IMR-90 (cell line): ENCODE measurements around the gene YY1AP1. TPM values are rescaled to one million over a fixed set of nuclear protein-coding genes. Genes with fewer than 3 reads are reported as not detected.

ENCODE experiments used
- ATAC-seq: fragments of 200-7000 bp; cut with Tn5 transposase; 2 replicates; pipeline ENCODE4 v1.9.1; 2020; ENCODE audit warnings: low read depth, mild to moderate bottlenecking, moderate library complexity
- BruUV-seq: library from RNA; stranded (reverse); fragments of 400-500 nt; replicated peaks from 2 replicates; lab custom pipeline; 2021; lab: Mats Ljungman, UMichigan
- CTCF ChIA-PET: fragments of 300-600 bp; formaldehyde crosslinking; extraction: SDS; loops from one replicate; lab custom pipeline; 2021; ENCODE audit warnings: antibody characterized with exemption; lab: Yijun Ruan, JAX
- POLR2A ChIA-PET: fragments of 300-600 bp; sonication (Branson Sonifier 250); formaldehyde crosslinking; loops from one replicate; lab custom pipeline; 2022; ENCODE audit warnings: antibody characterized with exemption; ENCODE audit not compliant: unreplicated experiment; lab: Charles Lee
- DNase-seq: peaks from one replicate; pipeline ENCODE4 v3.0.0; 2013
- H2AFZ ChIP-seq: replicated peaks from 2 replicates; pipeline ENCODE3; 2013; ENCODE audit warnings: low read length, mild to moderate bottlenecking; ENCODE audit not compliant: poor library complexity
- H2AK5ac ChIP-seq: 2 replicates; pipeline ENCODE4 v1.6.1; 2013; ENCODE audit warnings: low read depth, low read length, inconsistent platforms
- H2AK9ac ChIP-seq: replicated peaks from 2 replicates; pipeline ENCODE3; 2013; ENCODE audit warnings: mild to moderate bottlenecking, low read depth, low read length, moderate library complexity; ENCODE audit not compliant: poor library complexity
- H2BK120ac ChIP-seq: 2 replicates; pipeline ENCODE4 v1.6.1; 2013; ENCODE audit warnings: low read depth, low read length, inconsistent platforms
- H2BK15ac ChIP-seq: 3 replicates; pipeline ENCODE4 v1.6.1; 2013; ENCODE audit warnings: low read depth, low read length, inconsistent platforms
- H2BK20ac ChIP-seq: 2 replicates; pipeline ENCODE4 v1.6.1; 2013; ENCODE audit warnings: low read depth, mild to moderate bottlenecking, inconsistent platforms, low read length, moderate library complexity
- H2BK5ac ChIP-seq: 2 replicates; pipeline ENCODE4 v1.6.1; 2013; ENCODE audit warnings: mild to moderate bottlenecking, low read depth, low read length, inconsistent platforms; ENCODE audit not compliant: poor library complexity, severe bottlenecking
- H3K14ac ChIP-seq: replicated peaks from 2 replicates; pipeline ENCODE4 v1.6.1; 2013; ENCODE audit warnings: low read depth, low read length, inconsistent platforms
- H3K18ac ChIP-seq: 2 replicates; pipeline ENCODE4 v1.6.1; 2013; ENCODE audit warnings: low read depth, low read length, control low read depth
- H3K23ac ChIP-seq: 2 replicates; pipeline ENCODE4 v1.6.1; 2013; ENCODE audit warnings: low read depth, low read length, inconsistent platforms
- H3K27ac ChIP-seq: 2 replicates; pipeline ENCODE4 v1.5.1; 2013; ENCODE audit warnings: mild to moderate bottlenecking, control low read depth, low read length; ENCODE audit not compliant: insufficient read depth
- H3K27me3 ChIP-seq: 2 replicates; pipeline ENCODE4 v1.6.1; 2013; ENCODE audit warnings: low read length; ENCODE audit not compliant: control insufficient read depth, insufficient read depth
- H3K36me3 ChIP-seq: 2 replicates; pipeline ENCODE4 v1.6.1; 2013; ENCODE audit warnings: low read length, mixed read lengths; ENCODE audit not compliant: control insufficient read depth, insufficient read depth
- H3K4ac ChIP-seq: 2 replicates; pipeline ENCODE4 v1.6.1; 2013; ENCODE audit warnings: low read depth, low read length, inconsistent platforms
- H3K4me1 ChIP-seq: 2 replicates; pipeline ENCODE4 v1.6.1; 2013; ENCODE audit warnings: low read length, mixed read lengths; ENCODE audit not compliant: control insufficient read depth, insufficient read depth
- H3K4me2 ChIP-seq: 2 replicates; pipeline ENCODE4 v1.6.1; 2013; ENCODE audit warnings: low read depth, mild to moderate bottlenecking, control low read depth, low read length, moderate library complexity
- H3K4me3 ChIP-seq: 2 replicates; pipeline ENCODE4 v1.5.1; 2013; ENCODE audit warnings: low read depth, mild to moderate bottlenecking, control low read depth, low read length, moderate library complexity; ENCODE audit not compliant: insufficient read depth
- H3K56ac ChIP-seq: 2 replicates; pipeline ENCODE4 v1.6.1; 2013; ENCODE audit warnings: low read length, inconsistent platforms; ENCODE audit not compliant: insufficient read depth; ENCODE audit errors: extremely low read depth
- H3K79me1 ChIP-seq, 2 experiments: 2 replicates each; pipeline ENCODE4 v1.6.1; 2013; ENCODE audit warnings: low read length in 2 of 2, inconsistent platforms in 1 of 2, low read depth in 1 of 2
- H3K9ac ChIP-seq: 2 replicates; pipeline ENCODE4 v1.6.1; 2013; ENCODE audit warnings: low read depth, low read length, control low read depth
- H3K9me1 ChIP-seq: 2 replicates; pipeline ENCODE4 v1.6.1; 2013; ENCODE audit warnings: low read length, inconsistent platforms; ENCODE audit not compliant: insufficient read depth
- H3K9me3 ChIP-seq: 2 replicates; pipeline ENCODE4 v1.6.1; 2013; ENCODE audit warnings: low read length; ENCODE audit not compliant: control insufficient read depth, insufficient read depth
- H4K20me1 ChIP-seq: 2 replicates; pipeline ENCODE4 v1.6.1; 2013; ENCODE audit warnings: low read length, inconsistent platforms; ENCODE audit not compliant: insufficient read depth
- H4K5ac ChIP-seq: 2 replicates; pipeline ENCODE4 v1.6.1; 2013; ENCODE audit warnings: mild to moderate bottlenecking, low read depth, low read length, control low read depth
- H4K8ac ChIP-seq, 2 experiments: 2 replicates each; pipeline ENCODE4 v1.6.1; 2013; ENCODE audit warnings: low read depth in 2 of 2, low read length in 2 of 2, control low read depth in 1 of 2, inconsistent platforms in 1 of 2
- H4K91ac ChIP-seq: 2 replicates; pipeline ENCODE4 v1.6.1; 2013; ENCODE audit warnings: low read depth, low read length, inconsistent platforms; ENCODE audit not compliant: insufficient read depth
- BHLHE40 ChIP-seq: fragments of 150-350 bp; IDR thresholded peaks from 2 replicates; pipeline ENCODE4 v1.6.1; 2016; ENCODE audit warnings: mild to moderate bottlenecking, low read depth, low read length
- CHD1 ChIP-seq: IDR thresholded peaks from 2 replicates; pipeline ENCODE4 v1.6.1; 2012; ENCODE audit warnings: low read depth, low read length, improper control_type of control experiment
- CTCF ChIP-seq: conservative IDR thresholded peaks from 2 replicates; pipeline ENCODE4 v1.5.1; 2012; ENCODE audit warnings: mild to moderate bottlenecking, low read depth, low read length, improper control_type of control experiment
- ELK1 ChIP-seq: fragments of 150-350 bp; IDR thresholded peaks from 2 replicates; pipeline ENCODE4 v1.6.1; 2016; ENCODE audit warnings: low read depth, mild to moderate bottlenecking, low read length, moderate library complexity, borderline replicate concordance
- FOS ChIP-seq: fragments of 150-350 bp; IDR thresholded peaks from 2 replicates; pipeline ENCODE4 v1.6.1; 2016; ENCODE audit warnings: low read depth, low read length
- MAFK ChIP-seq: IDR thresholded peaks from 2 replicates; pipeline ENCODE4 v1.6.1; 2012; ENCODE audit warnings: low read depth, low read length, improper control_type of control experiment
- MXI1 ChIP-seq: IDR thresholded peaks from 2 replicates; pipeline ENCODE4 v1.6.1; 2012; ENCODE audit warnings: low read depth, mild to moderate bottlenecking, low read length, moderate library complexity, borderline replicate concordance
- NFE2L2 ChIP-seq: fragments of 150-350 bp; IDR thresholded peaks from 2 replicates; pipeline ENCODE4 v1.6.1; 2016; ENCODE audit warnings: low read depth, mild to moderate bottlenecking, low read length
- POLR2A ChIP-seq: IDR thresholded peaks from 2 replicates; pipeline ENCODE4 v1.6.1; 2012; ENCODE audit warnings: mild to moderate bottlenecking, low read depth, low read length
- RAD21 ChIP-seq: IDR thresholded peaks from 2 replicates; pipeline ENCODE4 v1.6.1; 2012; ENCODE audit warnings: low read length, improper control_type of control experiment
- RCOR1 ChIP-seq: IDR thresholded peaks from 2 replicates; pipeline ENCODE4 v1.6.1; 2012; ENCODE audit warnings: mild to moderate bottlenecking, low read length, improper control_type of control experiment; ENCODE audit not compliant: insufficient replicate concordance
- SMC3 ChIP-seq: fragments of 150-350 bp; IDR thresholded peaks from 2 replicates; pipeline ENCODE4 v1.6.1; 2016; ENCODE audit warnings: low read depth, mild to moderate bottlenecking, antibody characterized with exemption, low read length, moderate library complexity
- USF2 ChIP-seq: fragments of 150-350 bp; IDR thresholded peaks from 2 replicates; pipeline ENCODE4 v1.6.1; 2017; ENCODE audit warnings: mild to moderate bottlenecking, antibody characterized with exemption, low read length, low read depth
- dilution Hi-C: fragments of 300-500 bp; cut with HindIII; formaldehyde crosslinking; loops from one replicate; pipeline ENCODE4 v1.14.3; 2018; ENCODE audit warnings: low sequenced_read_pairs; ENCODE audit not compliant: unreplicated experiment
- in situ Hi-C: fragments of 300-500 bp; cut with MboI; formaldehyde crosslinking; loops from 3 replicates; pipeline ENCODE4 v1.14.3; 2019; ENCODE audit warnings: low sequenced_read_pairs, inconsistent platforms, mixed read lengths
- intact Hi-C: fragments of 100-400 bp; cut with micrococcal nuclease; formaldehyde crosslinking; loops from 2 replicates; pipeline ENCODE4 v1.10.0; 2022
- polyA plus RNA-seq, 3 experiments: library from polyadenylated mRNA; depleted of rRNA; stranded (reverse); fragments of >200 nt; gene quantifications; 2 replicates each; pipeline ENCODE4 v1.2.3, GENCODE V29; 2012; ENCODE audit warnings: low replicate concordance in 1 of 3
- total RNA-seq: library from RNA; depleted of rRNA; stranded (reverse); fragments of >200 nt; gene quantifications from 2 replicates; pipeline ENCODE4 v1.2.3, GENCODE V29; 2012

YY1AP1 gene
- total and polyA plus RNA-seq, 2 of the 4 experiments (the other 2 are of a cell fraction): 31.5 to 52.6 TPM

- H2AK5ac ChIP-seq: no peak overlapping the region
- no peak overlapping the region for H2BK120ac ChIP-seq
- ATAC-seq (no peak), DNase-seq (no peak)
- no peak overlapping the region for H3K18ac ChIP-seq
- H2BK15ac ChIP-seq: no peak overlapping the region
- ChIA-PET POLR2A (no interaction called here), CTCF (no interaction called here)
- no peak overlapping the region for H3K56ac ChIP-seq
- no peak overlapping the region for H4K91ac ChIP-seq
- peaks cover 3 to 54% of the 10 kb centered on the region in 2 experiments; a peak in 3 of 4 replicates for H3K79me1 ChIP-seq
- TF ChIP-seq POLR2A: no peak
- TF ChIP-seq NFE2L2: no peak
- no peak for TF ChIP-seq CHD1
- TF ChIP-seq CTCF: no peak
- no peak for TF ChIP-seq RCOR1
- no peak for TF ChIP-seq SMC3
- no peak for TF ChIP-seq ELK1
- TF ChIP-seq BHLHE40: no peak
- no peak for TF ChIP-seq USF2
- no peak for TF ChIP-seq MAFK
- TF ChIP-seq FOS: no peak
- no peak for TF ChIP-seq MXI1
- TF ChIP-seq RAD21: no peak
- no peak overlapping the region for H3K4me2 ChIP-seq
- H2BK5ac ChIP-seq: no peak overlapping the region
- BruUV-seq: no TSS peak
- peaks cover 2% of the 10 kb centered on the region; the same call in 1 of the 2 replicates for H3K4me1 ChIP-seq
- intact Hi-C loops: no loop called here
- peaks cover 43% of the 10 kb centered on the region for H4K20me1 ChIP-seq
- in situ Hi-C loops: no loop called here
- no peak overlapping the region for H4K5ac ChIP-seq
- no peak overlapping the region for H2BK20ac ChIP-seq
- no peaks in the 10 kb centered on the region for H3K27me3 ChIP-seq
- no peak overlapping the region for H2AFZ ChIP-seq
- H3K4ac ChIP-seq: no peak overlapping the region
- no peaks in the 10 kb centered on the region; the same call in 1 of the 2 replicates for H3K9me1 ChIP-seq
- dilution Hi-C loops: no loop called here
- no peak overlapping the region for H3K23ac ChIP-seq
- no peak overlapping the region for H3K14ac ChIP-seq
- H4K8ac ChIP-seq: no peak overlapping the region
- H3K36me3 ChIP-seq: no peaks in the 10 kb centered on the region; the same call in 1 of the 2 replicates
- H3K27ac ChIP-seq: no peak overlapping the region
- no peak overlapping the region for H2AK9ac ChIP-seq
- H3K9ac ChIP-seq: no peak overlapping the region
- no peaks in the 10 kb centered on the region for H3K9me3 ChIP-seq
- H3K4me3 ChIP-seq: no peak overlapping the region
These were observed 8.0 kb upstream of the YY1AP1 start for GRCh38 chr1:155696524-155696923.
